Left forelimb (tissue), 1 donor: ENCODE data around the gene CACNA2D2.

Source experiments
- DNase-seq: peaks from one replicate; pipeline ENCODE4 v3.0.0-alpha.2; 2018; ENCODE audit warnings: low spot score

CACNA2D2 gene

GRCh38 chr3:50502225-50502583, 1.2 kb downstream of the CACNA2D2 start:
- no peak for DNase-seq

- no peak for DNase-seq
These were observed 7.6 kb downstream of the CACNA2D2 start for GRCh38 chr3:50495609-50496423.

GRCh38 chr3:50494126-50494525, 9.3 kb downstream of the CACNA2D2 start:
- DNase-seq = no peak

GRCh38 chr3:50493623-50494022, 9.8 kb downstream of the CACNA2D2 start:
- no peak for DNase-seq

GRCh38 chr3:50493086-50493485, 10.3 kb downstream of the CACNA2D2 start:
- no peak for DNase-seq

- DNase-seq = no peak
These were observed 12.4 kb downstream of the CACNA2D2 start for GRCh38 chr3:50491023-50491422.

- no peak for DNase-seq
These were observed 13.0 kb downstream of the CACNA2D2 start for GRCh38 chr3:50490424-50490823.

- DNase-seq = no peak
These were observed 16.3 kb downstream of the CACNA2D2 start for GRCh38 chr3:50487181-50487580.

GRCh38 chr3:50486219-50486888, 17.1 kb downstream of the CACNA2D2 start:
- no peak for DNase-seq

- no peak for DNase-seq
These were observed 18.7 kb downstream of the CACNA2D2 start for GRCh38 chr3:50484722-50485121.

- DNase-seq = no peak
These were observed 20.1 kb downstream of the CACNA2D2 start for GRCh38 chr3:50483374-50483773.

GRCh38 chr3:50481992-50482391, 21.4 kb downstream of the CACNA2D2 start:
- no peak for DNase-seq

- DNase-seq = no peak
These were observed 23.0 kb downstream of the CACNA2D2 start for GRCh38 chr3:50480471-50480870.

- DNase-seq = no peak
These were observed 23.9 kb downstream of the CACNA2D2 start for GRCh38 chr3:50479523-50479922.

- DNase-seq = no peak
These were observed 24.7 kb downstream of the CACNA2D2 start for GRCh38 chr3:50478671-50479260.

GRCh38 chr3:50478051-50478450, 25.4 kb downstream of the CACNA2D2 start:
- DNase-seq = no peak

GRCh38 chr3:50475348-50475747, 28.1 kb downstream of the CACNA2D2 start:
- DNase-seq = no peak

- DNase-seq = no peak
These were observed 28.7 kb downstream of the CACNA2D2 start for GRCh38 chr3:50474717-50475116.

- DNase-seq = no peak
These were observed 29.7 kb downstream of the CACNA2D2 start for GRCh38 chr3:50473768-50474167.

GRCh38 chr3:50472958-50473357, 30.5 kb downstream of the CACNA2D2 start:
- DNase-seq = no peak

- DNase-seq = no peak
These were observed 32.8 kb downstream of the CACNA2D2 start for GRCh38 chr3:50470658-50471057.

- DNase-seq = no peak
These were observed 35.5 kb downstream of the CACNA2D2 start for GRCh38 chr3:50467919-50468318.

GRCh38 chr3:50466177-50466576, 37.3 kb downstream of the CACNA2D2 start:
- DNase-seq = no peak
